Colonic mucosa (tissue), 4 donors: ENCODE data around the gene CSF2RB. TPM values are rescaled to one million over a fixed set of nuclear protein-coding genes. Genes with fewer than 3 reads are reported as not detected.

Experiments used
- DNase-seq: peaks from one replicate; pipeline ENCODE4 v3.0.0-alpha.2; 2020
- H3K27ac ChIP-seq: fragments of 200-600 bp; one replicate; pipeline ENCODE4 v1.8.0; 2021
- H3K27me3 ChIP-seq: fragments of 200-600 bp; one replicate; pipeline ENCODE4 v1.8.0; 2021
- H3K36me3 ChIP-seq: fragments of 200-600 bp; one replicate; pipeline ENCODE4 v1.8.0; 2021
- H3K4me1 ChIP-seq: fragments of 200-600 bp; one replicate; pipeline ENCODE4 v1.8.0; 2021; ENCODE audit warnings: mild to moderate bottlenecking
- H3K4me3 ChIP-seq: fragments of 200-600 bp; one replicate; pipeline ENCODE4 v1.8.0; 2021
- H3K9ac ChIP-seq, 2 donors: one replicate each; pipeline ENCODE4 v1.7.0; 2013; ENCODE audit warnings: control low read depth in 2 of 2, low read depth in 2 of 2, low read length in 2 of 2
- H3K9me3 ChIP-seq: fragments of 200-600 bp; one replicate; pipeline ENCODE4 v1.8.0; 2021
- CTCF ChIP-seq: fragments of 200-600 bp; IDR thresholded peaks from one replicate; pipeline ENCODE4 v1.8.0; 2022; ENCODE audit warnings: antibody characterized with exemption, mild to moderate bottlenecking
- intact Hi-C: fragments of 100-400 bp; cut with DNase I; formaldehyde crosslinking; loops from one replicate; pipeline ENCODE4 v1.14.1; 2022
- total RNA-seq, 2 donors: library from RNA; stranded (reverse); fragmentation: NEBNext Ultra II Directional in 1 of 2; extraction: Animal tissue kit (Norgen Biotek cat#: 25700) in 1 of 2; gene quantifications; one replicate each; pipeline ENCODE4 v1.2.1, GENCODE V29; 2021
- donor health status: healthy.
- donor health status: DM: no; HTN: no; CAD: no.
- donor health status: DM: no; HTN: no; CAD: no.

The CSF2RB gene
- total RNA-seq, 2 donors from 2014 or later = 2.1 to 5.2 TPM

DNA sequence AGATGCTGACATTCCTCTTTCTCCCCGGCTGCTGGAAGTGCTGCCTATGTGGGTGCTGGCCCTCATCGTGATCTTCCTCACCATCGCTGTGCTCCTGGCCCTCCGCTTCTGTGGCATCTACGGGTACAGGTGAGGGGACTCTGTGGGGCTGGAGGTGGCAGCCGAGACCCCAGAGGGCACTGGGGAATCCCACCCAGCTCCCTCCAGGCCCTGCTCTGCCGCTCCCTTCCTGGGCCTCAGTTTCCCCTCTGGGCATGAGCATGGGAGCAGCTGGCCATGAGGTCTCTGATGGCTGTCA lies 21.8 kb downstream of the CSF2RB start:
- Histone ChIP-seq H3K4me1 (no peaks in the 10 kb centered on the region), H3K36me3 (no peaks in the 10 kb centered on the region), H3K4me3 (no peak overlapping the region), H3K27me3 (no peaks in the 10 kb centered on the region), H3K9me3 (no peaks in the 10 kb centered on the region), H3K9ac (no peak overlapping the region), H3K27ac (no peak overlapping the region)
- intact Hi-C loops = no loop called here
- no peak for TF ChIP-seq CTCF
- DNase-seq = no peak

- H3K9me3 ChIP-seq = no peaks in the 10 kb centered on the region
- no peaks in the 10 kb centered on the region for H3K27me3 ChIP-seq
- no peaks in the 10 kb centered on the region for H3K36me3 ChIP-seq
- no peak for TF ChIP-seq CTCF
- no peak overlapping the region for H3K4me3 ChIP-seq
- no peaks in the 10 kb centered on the region for H3K4me1 ChIP-seq
- H3K9ac ChIP-seq = no peak overlapping the region
- H3K27ac ChIP-seq = no peak overlapping the region
- intact Hi-C loops = no loop called here
- no peak for DNase-seq
These were observed 22.3 kb downstream of the CSF2RB start for GRCh38 chr22:36935694-36936093.

GRCh38 chr22:36936362-36937116 lies 23.1 kb downstream of the CSF2RB start:
- no peak for DNase-seq
- intact Hi-C loops = no loop called here
- Histone ChIP-seq H3K9ac (no peak overlapping the region), H3K36me3 (no peaks in the 10 kb centered on the region), H3K27ac (no peak overlapping the region), H3K4me3 (no peak overlapping the region), H3K9me3 (no peaks in the 10 kb centered on the region), H3K4me1 (no peaks in the 10 kb centered on the region), H3K27me3 (no peaks in the 10 kb centered on the region)
- TF ChIP-seq CTCF = no peak

DNA sequence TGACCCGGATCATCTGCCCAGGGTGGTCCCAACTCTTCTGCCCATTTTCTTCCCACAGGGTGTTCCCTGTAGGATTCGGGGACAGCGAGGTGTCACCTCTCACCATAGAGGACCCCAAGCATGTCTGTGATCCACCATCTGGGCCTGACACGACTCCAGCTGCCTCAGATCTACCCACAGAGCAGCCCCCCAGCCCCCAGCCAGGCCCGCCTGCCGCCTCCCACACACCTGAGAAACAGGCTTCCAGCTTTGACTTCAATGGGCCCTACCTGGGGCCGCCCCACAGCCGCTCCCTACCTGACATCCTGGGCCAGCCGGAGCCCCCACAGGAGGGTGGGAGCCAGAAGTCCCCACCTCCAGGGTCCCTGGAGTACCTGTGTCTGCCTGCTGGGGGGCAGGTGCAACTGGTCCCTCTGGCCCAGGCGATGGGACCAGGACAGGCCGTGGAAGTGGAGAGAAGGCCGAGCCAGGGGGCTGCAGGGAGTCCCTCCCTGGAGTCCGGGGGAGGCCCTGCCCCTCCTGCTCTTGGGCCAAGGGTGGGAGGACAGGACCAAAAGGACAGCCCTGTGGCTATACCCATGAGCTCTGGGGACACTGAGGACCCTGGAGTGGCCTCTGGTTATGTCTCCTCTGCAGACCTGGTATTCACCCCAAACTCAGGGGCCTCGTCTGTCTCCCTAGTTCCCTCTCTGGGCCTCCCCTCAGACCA lies 24.0 kb downstream of the CSF2RB start:
- Histone ChIP-seq H3K9ac (no peak overlapping the region), H3K4me3 (no peak overlapping the region), H3K4me1 (no peaks in the 10 kb centered on the region), H3K9me3 (no peaks in the 10 kb centered on the region), H3K27me3 (no peaks in the 10 kb centered on the region), H3K36me3 (no peaks in the 10 kb centered on the region), H3K27ac (no peak overlapping the region)
- TF ChIP-seq CTCF = no peak
- intact Hi-C loops = no loop called here
- no peak for DNase-seq

DNA sequence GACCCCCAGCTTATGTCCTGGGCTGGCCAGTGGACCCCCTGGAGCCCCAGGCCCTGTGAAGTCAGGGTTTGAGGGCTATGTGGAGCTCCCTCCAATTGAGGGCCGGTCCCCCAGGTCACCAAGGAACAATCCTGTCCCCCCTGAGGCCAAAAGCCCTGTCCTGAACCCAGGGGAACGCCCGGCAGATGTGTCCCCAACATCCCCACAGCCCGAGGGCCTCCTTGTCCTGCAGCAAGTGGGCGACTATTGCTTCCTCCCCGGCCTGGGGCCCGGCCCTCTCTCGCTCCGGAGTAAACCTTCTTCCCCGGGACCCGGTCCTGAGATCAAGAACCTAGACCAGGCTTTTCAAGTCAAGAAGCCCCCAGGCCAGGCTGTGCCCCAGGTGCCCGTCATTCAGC lies 24.6 kb downstream of the CSF2RB start:
- TF ChIP-seq CTCF = no peak
- Histone ChIP-seq H3K27me3 (no peaks in the 10 kb centered on the region), H3K4me3 (no peak overlapping the region), H3K9ac (no peak overlapping the region), H3K36me3 (no peaks in the 10 kb centered on the region), H3K4me1 (no peaks in the 10 kb centered on the region), H3K9me3 (no peaks in the 10 kb centered on the region), H3K27ac (no peak overlapping the region)
- intact Hi-C loops = no loop called here
- no peak for DNase-seq
